ENCODE measurements around the gene FLT1.

Gene FLT1

DNA sequence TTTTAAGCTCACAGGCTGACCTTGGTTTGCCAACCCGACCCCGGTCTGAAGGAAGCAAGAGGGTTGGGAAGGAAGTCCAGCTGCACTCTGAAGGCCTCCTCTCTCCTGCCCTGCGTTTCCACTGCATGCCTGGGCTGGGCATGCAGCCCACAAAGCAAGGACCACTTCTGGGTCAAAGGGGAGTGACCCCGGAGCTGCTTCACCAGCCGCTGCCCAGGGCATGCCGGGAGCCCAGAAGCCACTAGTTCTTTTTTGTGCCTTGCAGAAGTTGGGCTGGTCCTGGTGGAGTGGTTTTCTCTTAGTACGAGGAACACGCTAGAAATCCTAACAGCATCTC, 166.7 kb downstream of the FLT1 start:
- Histone ChIP-seq H3K4me1 (ENCODE audit: control insufficient read depth, low read length) (peaks cover 10% of the 10 kb centered on the region), H3K4me3 (ENCODE audit: low read length) (no peak overlapping the region), H3K9me2 (replicated peaks; ENCODE audit: control insufficient read depth, low read length) (no peaks in the 10 kb centered on the region), H3K79me2 (ENCODE audit: control insufficient read depth, low read length) (no peaks in the 10 kb centered on the region), H3K4me2 (ENCODE audit: low read length) (no peak overlapping the region), H3K9me3 (ENCODE audit: control insufficient read depth, insufficient read depth, low read length) (no peaks in the 10 kb centered on the region), H4K20me1 (ENCODE audit: control insufficient read depth, insufficient read depth, low read depth, low read length) (no peaks in the 10 kb centered on the region), H3K27me3 (ENCODE audit: control insufficient read depth, low read length) (no peaks in the 10 kb centered on the region), H3K36me3 (ENCODE audit: control insufficient read depth, low read length) (no peaks in the 10 kb centered on the region), H3F3A (ENCODE audit: control insufficient read depth, insufficient read depth) (no peaks in the 10 kb centered on the region), H3K27ac (ENCODE audit: low read depth, low read length) (no peak overlapping the region)
- TF ChIP-seq, protein P1, sequence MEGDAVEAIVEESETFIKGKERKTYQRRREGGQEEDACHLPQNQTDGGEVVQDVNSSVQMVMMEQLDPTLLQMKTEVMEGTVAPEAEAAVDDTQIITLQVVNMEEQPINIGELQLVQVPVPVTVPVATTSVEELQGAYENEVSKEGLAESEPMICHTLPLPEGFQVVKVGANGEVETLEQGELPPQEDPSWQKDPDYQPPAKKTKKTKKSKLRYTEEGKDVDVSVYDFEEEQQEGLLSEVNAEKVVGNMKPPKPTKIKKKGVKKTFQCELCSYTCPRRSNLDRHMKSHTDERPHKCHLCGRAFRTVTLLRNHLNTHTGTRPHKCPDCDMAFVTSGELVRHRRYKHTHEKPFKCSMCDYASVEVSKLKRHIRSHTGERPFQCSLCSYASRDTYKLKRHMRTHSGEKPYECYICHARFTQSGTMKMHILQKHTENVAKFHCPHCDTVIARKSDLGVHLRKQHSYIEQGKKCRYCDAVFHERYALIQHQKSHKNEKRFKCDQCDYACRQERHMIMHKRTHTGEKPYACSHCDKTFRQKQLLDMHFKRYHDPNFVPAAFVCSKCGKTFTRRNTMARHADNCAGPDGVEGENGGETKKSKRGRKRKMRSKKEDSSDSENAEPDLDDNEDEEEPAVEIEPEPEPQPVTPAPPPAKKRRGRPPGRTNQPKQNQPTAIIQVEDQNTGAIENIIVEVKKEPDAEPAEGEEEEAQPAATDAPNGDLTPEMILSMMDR (IDR thresholded peaks at IDR 0.05; ENCODE audit: low read depth, low read length, poor library complexity, severe bottlenecking): no peak
- TF ChIP-seq EZH2phosphoT487 (IDR thresholded peaks at IDR 0.05; ENCODE audit: borderline replicate concordance, low read length): no peak

DNA sequence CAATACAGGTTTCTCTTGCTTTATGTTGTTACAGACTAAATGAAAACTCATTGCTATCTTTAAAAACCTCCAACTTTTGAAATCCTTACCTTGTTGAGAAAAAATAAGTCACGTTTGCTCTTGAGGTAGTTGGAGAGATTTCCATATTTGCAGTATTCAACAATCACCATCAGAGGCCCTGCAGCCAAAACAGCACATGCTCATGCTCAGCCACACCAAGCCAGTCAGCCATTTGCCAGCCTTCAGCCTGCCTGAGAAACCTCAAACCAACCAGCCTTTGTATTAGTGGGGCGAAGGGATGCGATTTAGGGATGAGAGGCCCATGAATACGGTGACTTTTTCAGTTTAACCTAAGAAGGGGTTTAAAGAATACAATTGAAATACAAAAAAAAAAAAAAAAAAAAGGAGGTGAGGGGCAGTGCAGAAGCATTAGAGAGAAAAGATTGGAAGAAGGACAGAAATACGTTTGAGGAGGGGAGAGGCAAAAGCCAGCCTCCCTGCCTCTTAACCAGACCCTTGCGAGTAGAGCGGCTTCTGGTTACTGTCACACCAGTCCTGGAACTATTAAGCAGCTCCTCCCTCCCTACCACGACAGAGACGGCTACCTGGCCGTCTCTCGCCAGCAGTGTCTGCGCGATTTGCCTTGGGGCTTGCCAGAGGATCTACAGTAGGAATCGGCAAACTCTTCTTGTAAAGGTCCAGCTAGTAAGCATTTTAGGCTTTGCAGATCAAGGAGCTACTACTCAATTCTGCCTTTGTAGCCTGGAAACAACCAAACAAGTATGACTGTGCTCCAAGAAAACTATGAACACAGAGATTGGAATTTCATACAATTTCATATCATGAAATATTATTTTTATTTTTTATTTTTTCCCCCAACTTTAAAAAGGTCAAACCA, 167.3 kb downstream of the FLT1 start:
- Histone ChIP-seq H3K4me3 (ENCODE audit: low read length) (no peak overlapping the region), H3F3A (ENCODE audit: control insufficient read depth, insufficient read depth) (no peaks in the 10 kb centered on the region), H3K27ac (ENCODE audit: low read depth, low read length) (no peak overlapping the region), H3K27me3 (ENCODE audit: control insufficient read depth, low read length) (no peaks in the 10 kb centered on the region), H3K4me2 (ENCODE audit: low read length) (no peak overlapping the region), H3K9me2 (replicated peaks; ENCODE audit: control insufficient read depth, low read length) (no peaks in the 10 kb centered on the region), H3K36me3 (ENCODE audit: control insufficient read depth, low read length) (no peaks in the 10 kb centered on the region), H4K20me1 (ENCODE audit: control insufficient read depth, insufficient read depth, low read depth, low read length) (no peaks in the 10 kb centered on the region), H3K79me2 (ENCODE audit: control insufficient read depth, low read length) (no peaks in the 10 kb centered on the region), H3K9me3 (ENCODE audit: control insufficient read depth, insufficient read depth, low read length) (no peaks in the 10 kb centered on the region), H3K4me1 (ENCODE audit: control insufficient read depth, low read length) (peaks cover 10% of the 10 kb centered on the region)
- TF ChIP-seq, protein P1 (IDR thresholded peaks at IDR 0.05; ENCODE audit: low read depth, low read length, poor library complexity, severe bottlenecking): no peak
- TF ChIP-seq EZH2phosphoT487 (IDR thresholded peaks at IDR 0.05; ENCODE audit: borderline replicate concordance, low read length): no peak

DNA sequence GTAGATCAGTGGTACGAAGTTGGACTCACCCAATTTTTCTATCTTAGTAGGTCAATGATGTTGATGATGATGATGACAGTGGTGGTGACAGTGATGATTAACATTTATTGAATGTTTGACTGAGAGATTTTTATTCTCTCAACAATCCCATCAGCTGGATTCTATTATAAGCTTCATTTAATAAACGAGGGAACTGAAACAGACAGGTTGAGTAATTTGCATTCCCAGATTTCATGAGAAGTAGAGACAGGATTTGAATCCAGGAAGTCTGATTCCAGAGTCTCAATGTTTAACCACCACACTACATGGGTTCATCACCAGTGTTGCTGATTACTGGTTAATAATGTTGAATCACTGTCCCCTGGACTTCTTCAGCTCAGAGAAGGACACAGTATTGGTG, 168.9 kb downstream of the FLT1 start:
- no peaks in the 10 kb centered on the region for H3K79me2 ChIP-seq (ENCODE audit: control insufficient read depth, low read length)
- H4K20me1 ChIP-seq (ENCODE audit: control insufficient read depth, insufficient read depth, low read depth, low read length): no peaks in the 10 kb centered on the region
- H3K9me2 ChIP-seq (replicated peaks; ENCODE audit: control insufficient read depth, low read length): no peaks in the 10 kb centered on the region
- H3K9me3 ChIP-seq (ENCODE audit: control insufficient read depth, insufficient read depth, low read length): no peaks in the 10 kb centered on the region
- no peaks in the 10 kb centered on the region for H3F3A ChIP-seq (ENCODE audit: control insufficient read depth, insufficient read depth)
- H3K27me3 ChIP-seq (ENCODE audit: control insufficient read depth, low read length): no peaks in the 10 kb centered on the region
- H3K4me3 ChIP-seq (ENCODE audit: low read length): no peak overlapping the region
- H3K4me2 ChIP-seq (ENCODE audit: low read length): no peak overlapping the region
- no peaks in the 10 kb centered on the region for H3K36me3 ChIP-seq (ENCODE audit: control insufficient read depth, low read length)
- no peak for TF ChIP-seq EZH2phosphoT487 (IDR thresholded peaks at IDR 0.05; ENCODE audit: borderline replicate concordance, low read length)
- TF ChIP-seq, protein P1 (IDR thresholded peaks at IDR 0.05; ENCODE audit: low read depth, low read length, poor library complexity, severe bottlenecking): no peak
- peaks cover 10% of the 10 kb centered on the region for H3K4me1 ChIP-seq (ENCODE audit: control insufficient read depth, low read length)
- no peak overlapping the region for H3K27ac ChIP-seq (ENCODE audit: low read depth, low read length)

Measured in DOHH2 (cell line).